ENCODE results near the gene MYCBP.
"Not testable (repeated sequence)": the region's sequence is repeated elsewhere in the genome, so short reads cannot be mapped to it uniquely, and the experiment has no call there.

Gene MYCBP

DNA sequence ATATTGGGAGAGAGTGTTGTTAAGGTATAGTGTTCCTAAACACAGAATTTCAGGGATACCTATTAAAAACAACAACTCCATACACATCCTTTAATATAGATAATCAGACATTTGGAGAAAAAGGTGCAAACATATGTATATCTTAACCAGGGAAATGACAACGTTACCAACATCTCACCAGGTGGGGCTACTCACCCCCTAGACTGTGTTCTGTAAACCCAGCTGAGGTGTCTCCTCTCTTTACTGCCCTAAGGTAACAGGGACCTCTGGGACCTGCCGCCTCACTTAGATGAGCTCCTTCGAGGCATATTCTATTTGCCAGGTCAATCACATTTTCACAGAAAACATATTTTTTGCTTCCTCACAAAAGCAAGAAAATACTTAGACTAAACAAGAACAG lies 26.9 kb downstream of the MYCBP start:
- no peak for TF ChIP-seq ZNF274 (IDR thresholded peaks at IDR 0.05; ENCODE audit: low read depth, low read length)
- no peak overlapping the region for H3K4me3 ChIP-seq (ENCODE audit: low read length)

DNA sequence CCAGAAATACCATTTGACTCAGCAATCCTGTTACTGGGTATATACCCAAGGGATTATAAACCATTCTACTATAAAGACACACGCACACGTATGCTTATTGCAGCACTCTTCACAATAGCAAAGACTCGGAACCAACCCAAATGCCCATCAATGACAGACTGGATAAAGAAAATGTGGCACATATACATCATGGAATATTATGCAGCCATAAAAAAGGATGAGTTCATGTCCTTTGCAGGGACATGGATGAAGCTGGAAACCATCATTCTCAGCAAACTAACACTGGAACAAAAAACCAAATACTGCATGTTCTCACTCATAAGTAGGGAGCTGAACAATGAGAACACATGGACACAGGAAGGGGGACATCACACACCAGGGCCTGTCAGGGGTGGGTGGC lies 28.1 kb downstream of the MYCBP start:
- not testable (repeated sequence) for H3K4me3 ChIP-seq (ENCODE audit: low read length)

DNA sequence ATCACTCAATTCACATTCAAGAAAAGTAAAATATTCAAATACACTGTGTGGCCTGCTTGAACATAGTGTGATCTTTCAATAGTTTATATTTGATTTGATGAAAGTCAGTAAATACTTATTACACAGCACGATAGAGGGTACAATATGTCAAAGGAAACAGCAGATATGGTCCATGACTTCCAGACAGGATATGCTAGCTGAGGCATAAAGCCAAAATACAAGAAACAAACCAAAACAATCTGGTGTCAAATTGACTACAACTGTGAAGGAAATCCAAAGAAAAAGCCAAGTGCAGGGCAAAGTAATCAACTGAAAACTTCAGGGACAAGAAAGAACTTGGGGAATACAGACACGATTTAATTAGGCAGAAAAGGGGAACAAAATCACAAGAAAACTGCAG lies 32.9 kb downstream of the MYCBP start:
- no peak for TF ChIP-seq ZNF274 (IDR thresholded peaks at IDR 0.05; ENCODE audit: low read depth, low read length)

DNA sequence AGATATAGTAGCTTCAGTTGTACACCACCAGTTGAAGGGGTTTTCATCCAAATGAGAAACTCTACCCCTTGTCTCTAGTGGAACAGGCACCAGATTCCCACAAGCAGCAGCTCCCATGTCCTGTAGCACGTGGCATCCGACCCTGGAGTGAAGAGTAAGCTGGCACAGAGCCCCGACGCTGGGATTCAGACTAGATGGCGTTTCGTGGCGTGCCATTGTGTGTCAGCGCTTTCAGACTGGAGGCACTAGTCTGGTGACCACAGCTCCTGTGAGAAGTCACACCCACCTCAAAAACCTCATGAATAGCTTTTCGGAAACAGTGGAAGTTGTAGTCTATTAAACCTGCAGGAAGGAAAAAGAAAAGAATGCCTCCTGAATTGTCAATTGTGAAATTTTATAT lies 33.8 kb downstream of the MYCBP start:
- no peak overlapping the region for H3K4me3 ChIP-seq (ENCODE audit: low read length)
- TF ChIP-seq ZNF274 (IDR thresholded peaks at IDR 0.05; ENCODE audit: low read depth, low read length), result no peak

More for the DNA sequence above, 32.9 kb downstream of the MYCBP start:
- H3K4me3 ChIP-seq (ENCODE audit: low read length), result no peak overlapping the region

DNA sequence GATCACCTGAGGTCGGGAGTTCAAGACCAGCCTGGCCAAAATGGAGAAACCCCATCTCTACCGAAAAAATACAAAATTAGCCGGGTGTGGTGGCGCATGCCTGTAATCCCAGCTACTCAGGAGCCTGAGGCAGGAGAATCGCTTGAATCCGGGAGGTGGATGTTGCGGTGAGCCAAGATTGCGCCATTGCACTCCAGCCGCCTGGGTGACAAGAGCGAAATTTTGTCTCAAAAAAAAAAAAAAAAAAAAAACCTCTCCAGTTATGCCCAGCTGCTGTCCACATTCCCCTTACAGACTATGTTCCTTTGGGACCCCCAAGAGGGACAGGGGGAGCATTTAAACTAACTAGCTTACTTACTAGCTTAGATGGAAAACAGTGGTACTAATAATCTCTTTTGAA lies 36.8 kb downstream of the MYCBP start:
- not testable (repeated sequence) for H3K4me3 ChIP-seq (ENCODE audit: low read length)

- no peak overlapping the region for H3K4me3 ChIP-seq (ENCODE audit: low read length)
- no peak for TF ChIP-seq ZNF274 (IDR thresholded peaks at IDR 0.05; ENCODE audit: low read depth, low read length)
Measured at GRCh38 chr1:38834937-38835827, 38.0 kb downstream of the MYCBP start.

DNA sequence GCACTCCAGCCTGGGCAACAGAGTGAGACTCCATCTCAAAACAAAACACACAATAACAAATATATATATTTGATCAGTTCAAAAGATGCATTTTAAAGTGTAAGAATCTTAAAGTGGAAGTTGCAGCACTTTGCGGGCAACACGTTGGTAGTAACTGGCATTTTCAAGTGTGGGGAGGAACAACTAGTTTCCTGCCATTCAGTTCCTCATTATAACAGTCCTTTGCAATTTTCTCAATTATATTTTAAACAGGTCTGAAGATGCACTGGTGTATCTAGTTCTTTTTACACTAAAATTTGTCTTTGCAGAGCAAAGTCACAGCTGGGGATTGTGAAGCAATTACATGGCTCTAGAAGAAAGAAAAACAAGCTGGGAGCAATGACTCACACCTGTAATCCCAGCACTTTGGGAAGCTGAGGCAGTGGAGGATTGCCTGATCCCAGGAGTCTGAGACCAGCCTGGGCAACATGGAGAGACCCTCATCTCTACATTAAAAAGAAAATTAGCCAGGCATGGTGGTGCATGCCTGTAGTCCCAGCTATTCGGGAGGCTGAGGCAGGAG lies 38.8 kb downstream of the MYCBP start:
- H3K4me3 ChIP-seq (ENCODE audit: low read length), result no peak overlapping the region
- TF ChIP-seq ZNF274 (IDR thresholded peaks at IDR 0.05; ENCODE audit: low read depth, low read length), result no peak

GRCh38 chr1:38833146-38833545 lies 40.0 kb downstream of the MYCBP start:
- TF ChIP-seq ZNF274 (IDR thresholded peaks at IDR 0.05; ENCODE audit: low read depth, low read length), result no peak
- H3K4me3 ChIP-seq (ENCODE audit: low read length), result no peak overlapping the region

DNA sequence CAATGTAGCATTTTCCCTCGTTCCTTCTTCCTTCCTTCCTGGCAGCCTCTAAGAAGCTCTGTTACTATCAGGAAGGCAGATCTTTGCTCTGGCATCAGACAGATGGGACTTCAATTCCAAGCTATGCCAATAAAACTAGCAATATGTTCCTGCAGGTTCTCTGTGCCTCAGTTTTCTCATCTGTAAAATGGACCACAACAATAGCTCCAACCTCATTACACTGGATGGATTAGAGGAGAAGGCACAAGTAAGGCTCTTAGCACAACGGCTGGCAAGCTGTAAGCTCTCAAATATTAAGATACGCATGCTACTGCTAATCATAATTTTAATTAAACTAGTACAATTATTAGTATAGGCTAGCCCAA lies 40.8 kb downstream of the MYCBP start:
- TF ChIP-seq ZNF274 (IDR thresholded peaks at IDR 0.05; ENCODE audit: low read depth, low read length), result no peak
- H3K4me3 ChIP-seq (ENCODE audit: low read length), result no peak overlapping the region

DNA sequence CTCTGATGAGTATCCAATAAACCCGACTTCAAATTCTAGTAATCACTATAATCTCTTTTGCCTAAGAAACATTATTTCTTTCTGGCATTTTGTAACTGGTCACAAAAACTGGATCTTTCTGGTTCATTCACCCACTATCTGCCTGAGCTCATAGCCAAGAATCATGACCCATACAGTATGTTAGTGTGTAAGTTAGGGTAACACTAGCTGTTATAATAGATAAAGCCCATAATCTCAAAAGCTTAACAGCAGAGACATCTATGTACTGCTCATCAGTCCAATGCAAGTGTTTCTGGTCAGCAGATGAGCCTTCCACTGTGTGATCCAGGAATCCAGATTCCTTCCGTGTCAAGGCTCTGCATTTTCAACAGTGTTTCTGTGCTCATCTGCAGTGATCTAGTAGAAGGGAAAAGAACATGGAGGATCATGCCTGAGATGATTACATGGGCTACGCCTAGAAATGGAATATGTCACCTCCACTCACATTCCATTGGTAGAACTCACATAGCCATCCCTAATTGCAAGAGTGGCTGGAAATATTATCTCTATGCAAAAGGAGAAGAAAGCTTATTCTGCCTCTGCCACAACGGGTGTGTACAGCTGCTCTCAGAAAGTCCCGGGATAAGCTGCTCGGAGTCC lies 41.3 kb downstream of the MYCBP start:
- TF ChIP-seq ZNF274 (IDR thresholded peaks at IDR 0.05; ENCODE audit: low read depth, low read length), result no peak
- H3K4me3 ChIP-seq (ENCODE audit: low read length), result no peak overlapping the region

DNA sequence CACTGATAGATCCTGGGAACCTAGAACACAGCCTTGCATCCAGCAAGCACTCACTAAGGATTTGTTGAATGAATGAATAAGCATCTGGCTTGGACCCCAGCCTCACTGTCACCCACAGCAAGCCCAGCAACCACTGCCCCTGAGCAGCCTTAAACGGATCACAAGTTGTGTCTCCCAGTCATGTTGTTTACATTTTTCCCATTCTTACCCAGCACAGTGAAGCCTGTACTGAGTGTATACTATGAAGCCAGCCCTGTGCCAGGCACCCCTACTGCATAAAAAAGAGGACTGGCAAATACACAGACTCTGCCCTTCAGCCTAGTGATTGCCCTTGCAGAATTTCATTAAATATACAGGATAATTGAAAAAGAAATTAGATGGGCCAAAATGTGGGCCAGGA lies 43.8 kb downstream of the MYCBP start:
- H3K4me3 ChIP-seq (ENCODE audit: low read length), result no peak overlapping the region
- no peak for TF ChIP-seq ZNF274 (IDR thresholded peaks at IDR 0.05; ENCODE audit: low read depth, low read length)

- TF ChIP-seq ZNF274 (IDR thresholded peaks at IDR 0.05; ENCODE audit: low read depth, low read length), result no peak
- no peak overlapping the region for H3K4me3 ChIP-seq (ENCODE audit: low read length)
Measured at GRCh38 chr1:38827318-38827717, 45.8 kb downstream of the MYCBP start.

- no peak overlapping the region for H3K4me3 ChIP-seq (ENCODE audit: low read length)
- TF ChIP-seq ZNF274 (IDR thresholded peaks at IDR 0.05; ENCODE audit: low read depth, low read length), result no peak
Measured at GRCh38 chr1:38826886-38827285, 46.3 kb downstream of the MYCBP start.

GRCh38 chr1:38826262-38826661 lies 46.9 kb downstream of the MYCBP start:
- TF ChIP-seq ZNF274 (IDR thresholded peaks at IDR 0.05; ENCODE audit: low read depth, low read length), result no peak
- no peak overlapping the region for H3K4me3 ChIP-seq (ENCODE audit: low read length)

GRCh38 chr1:38820860-38821259 lies 52.3 kb downstream of the MYCBP start:
- no peak overlapping the region for H3K4me3 ChIP-seq (ENCODE audit: low read length)
- TF ChIP-seq ZNF274 (IDR thresholded peaks at IDR 0.05; ENCODE audit: low read depth, low read length), result no peak
